Esophagus mucosa (tissue), 1 donor: Measurements from ENCODE around the gene RNF103. TPM values are rescaled to one million over a fixed set of nuclear protein-coding genes. Genes with fewer than 3 reads are reported as not detected.
A peak's percentile ranks its signal among the peaks of the same experiment; 100 is the strongest.
"Not testable (repeated sequence)": the region's sequence is repeated elsewhere in the genome, so short reads cannot be mapped to it uniquely, and the experiment has no call there.

Experiments
- ATAC-seq: fragments of 200-7000 bp; cut with Tn5 transposase; one replicate; pipeline ENCODE4 v1.9.1; 2020
- total RNA-seq: library from RNA; stranded (reverse); gene quantifications from one replicate; pipeline ENCODE4 v1.2.4, GENCODE V29; 2023
- donor health status: DM: yes; HTN: yes; CAD: no.

The RNF103 gene, protein sequence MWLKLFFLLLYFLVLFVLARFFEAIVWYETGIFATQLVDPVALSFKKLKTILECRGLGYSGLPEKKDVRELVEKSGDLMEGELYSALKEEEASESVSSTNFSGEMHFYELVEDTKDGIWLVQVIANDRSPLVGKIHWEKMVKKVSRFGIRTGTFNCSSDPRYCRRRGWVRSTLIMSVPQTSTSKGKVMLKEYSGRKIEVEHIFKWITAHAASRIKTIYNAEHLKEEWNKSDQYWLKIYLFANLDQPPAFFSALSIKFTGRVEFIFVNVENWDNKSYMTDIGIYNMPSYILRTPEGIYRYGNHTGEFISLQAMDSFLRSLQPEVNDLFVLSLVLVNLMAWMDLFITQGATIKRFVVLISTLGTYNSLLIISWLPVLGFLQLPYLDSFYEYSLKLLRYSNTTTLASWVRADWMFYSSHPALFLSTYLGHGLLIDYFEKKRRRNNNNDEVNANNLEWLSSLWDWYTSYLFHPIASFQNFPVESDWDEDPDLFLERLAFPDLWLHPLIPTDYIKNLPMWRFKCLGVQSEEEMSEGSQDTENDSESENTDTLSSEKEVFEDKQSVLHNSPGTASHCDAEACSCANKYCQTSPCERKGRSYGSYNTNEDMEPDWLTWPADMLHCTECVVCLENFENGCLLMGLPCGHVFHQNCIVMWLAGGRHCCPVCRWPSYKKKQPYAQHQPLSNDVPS
- total RNA-seq, result 12.6 TPM

- ATAC-seq, result peak; percentile 94
These were observed at the start of gene RNF103 for GRCh38 chr2:86623494-86624266. TSS of gene RNF103 (minus strand) at chr2:86623865. CDS start at chr2:86622886, 979 bp downstream.

DNA sequence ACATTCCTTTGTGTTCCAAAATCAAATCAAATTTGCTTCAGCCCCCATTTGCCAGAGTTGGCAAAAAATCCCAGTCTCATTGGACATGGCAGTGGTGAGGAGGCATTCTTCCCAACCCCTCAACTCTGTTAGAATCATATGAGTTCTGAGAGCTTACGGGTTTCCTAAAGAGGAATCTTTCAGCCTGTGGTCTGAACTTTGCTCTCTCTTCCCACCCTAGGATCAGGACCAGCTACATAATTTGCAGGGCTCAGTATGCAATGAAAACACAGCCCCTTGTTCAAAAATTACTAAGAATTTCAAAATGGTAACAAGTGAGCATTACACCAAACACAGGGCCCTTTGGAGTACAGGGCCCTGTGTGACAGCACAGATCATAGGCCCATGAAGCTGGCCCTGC lies 49.3 kb upstream of the RNF103 start:
- ATAC-seq, result no peak

- ATAC-seq, result no peak
These were observed 48.4 kb upstream of the RNF103 start for GRCh38 chr2:86672027-86672545.

DNA sequence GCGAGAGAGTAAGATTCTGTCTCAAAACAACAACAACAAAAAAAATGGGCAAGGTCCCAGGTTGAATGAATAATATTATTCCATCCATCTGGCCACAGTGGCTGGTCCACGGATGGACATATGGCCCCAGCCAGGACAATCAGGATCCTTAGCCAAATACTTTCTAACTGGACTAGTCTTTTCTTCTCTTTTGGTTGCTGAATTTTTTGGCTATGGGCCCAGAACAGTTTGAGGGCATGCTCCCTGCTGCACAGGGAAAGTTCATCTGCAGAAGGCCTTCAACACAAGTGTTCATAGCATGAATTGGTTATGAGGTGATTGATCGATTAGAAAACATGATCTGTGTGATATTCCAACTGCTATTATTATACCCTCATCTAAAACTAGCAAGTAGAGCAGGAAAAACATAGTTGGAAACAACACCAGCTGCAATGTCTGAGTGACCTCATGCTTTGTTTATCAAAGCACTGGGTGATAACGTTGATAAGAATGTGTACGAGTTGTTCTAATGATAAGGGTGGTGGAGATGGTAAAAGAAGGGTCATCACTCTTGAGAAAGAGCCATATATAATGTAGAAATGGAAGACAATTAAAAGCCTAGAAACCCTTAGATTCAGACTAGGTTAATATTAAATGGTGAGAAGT lies 47.8 kb upstream of the RNF103 start:
- ATAC-seq, result no peak

DNA sequence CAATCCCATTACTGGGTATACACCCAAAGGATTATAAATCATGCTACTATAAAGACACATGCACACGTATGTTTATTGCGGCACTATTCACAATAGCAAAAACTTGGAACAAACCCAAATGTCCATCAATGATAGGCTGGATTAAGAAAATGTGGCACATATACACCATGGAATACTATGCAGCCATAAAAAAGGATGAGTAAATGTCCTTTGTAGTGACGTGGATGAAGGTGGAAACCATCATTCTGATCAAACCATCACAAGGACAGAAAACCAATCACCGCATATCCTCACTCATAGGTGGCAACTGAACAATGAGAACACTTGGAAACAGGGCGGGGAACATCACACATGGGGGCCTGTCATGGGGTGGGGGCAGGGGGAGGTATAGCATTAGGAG lies 45.7 kb upstream of the RNF103 start:
- ATAC-seq, result not testable (repeated sequence)

- no peak for ATAC-seq
These were observed 37.7 kb upstream of the RNF103 start for GRCh38 chr2:86661333-86661732.

DNA sequence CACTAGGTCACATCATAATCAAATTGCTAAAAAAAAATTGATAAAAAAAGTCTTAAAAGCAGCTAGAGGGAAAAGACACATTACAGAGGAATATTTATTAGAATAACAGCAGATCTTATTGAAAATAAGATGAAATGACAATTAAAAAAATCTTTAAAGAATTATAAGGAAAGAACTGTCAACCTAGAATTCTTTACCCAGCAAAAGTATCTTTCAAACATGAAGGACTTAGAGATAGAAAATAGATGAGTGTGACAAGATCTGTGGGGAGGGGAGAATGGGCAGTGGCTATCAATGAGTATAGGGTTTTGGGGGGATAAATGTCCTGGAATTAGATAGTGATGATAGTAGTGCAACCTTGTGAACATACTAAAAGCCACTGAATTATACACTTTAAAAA lies 26.5 kb upstream of the RNF103 start:
- no peak for ATAC-seq

- ATAC-seq, result no peak
These were observed 25.7 kb upstream of the RNF103 start for GRCh38 chr2:86649119-86649947.

DNA sequence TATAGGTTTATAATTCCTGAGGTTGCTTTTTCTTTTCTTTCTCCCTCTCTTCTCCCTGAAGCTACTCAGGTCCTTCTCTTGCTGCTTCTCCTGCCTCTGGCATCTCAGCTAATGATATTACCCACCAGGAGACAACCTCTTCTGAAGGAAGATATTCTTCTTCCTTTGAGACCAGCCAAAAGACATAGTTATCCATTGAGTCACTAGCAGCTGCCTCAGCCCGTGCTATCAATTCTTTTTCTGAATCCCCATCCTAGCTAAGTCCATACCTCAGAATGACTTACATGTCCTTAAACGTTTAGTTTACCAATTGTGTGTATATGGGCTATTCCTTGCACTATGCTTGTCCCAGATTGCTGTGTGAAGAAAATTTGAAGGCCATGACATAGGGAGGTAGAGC lies 25.0 kb upstream of the RNF103 start:
- no peak for ATAC-seq

DNA sequence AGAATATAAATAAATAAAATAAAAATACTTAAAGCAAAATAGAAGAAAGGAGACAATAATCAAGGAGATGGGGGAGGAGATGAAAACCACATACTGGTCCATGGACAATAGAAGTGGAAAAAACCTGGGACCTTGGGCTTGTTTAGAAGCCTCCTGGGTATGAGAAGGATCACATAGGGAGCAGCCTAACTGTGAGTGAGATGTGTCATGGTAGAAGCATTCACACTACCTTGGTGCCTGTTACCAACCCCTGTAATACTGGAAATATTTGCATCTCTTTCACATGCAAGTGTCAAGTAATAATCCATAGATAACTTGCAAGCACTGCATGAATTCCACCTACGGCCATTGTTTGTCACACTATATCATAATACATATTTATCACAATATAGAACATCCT lies 23.2 kb upstream of the RNF103 start:
- peak; percentile 73 for ATAC-seq

GRCh38 chr2:86646329-86646728 lies 22.7 kb upstream of the RNF103 start:
- peak; percentile 92 for ATAC-seq

GRCh38 chr2:86645752-86646151 lies 22.1 kb upstream of the RNF103 start:
- peak; percentile 75 for ATAC-seq

- ATAC-seq, result no peak
These were observed 15.0 kb upstream of the RNF103 start for GRCh38 chr2:86638712-86639111.

DNA sequence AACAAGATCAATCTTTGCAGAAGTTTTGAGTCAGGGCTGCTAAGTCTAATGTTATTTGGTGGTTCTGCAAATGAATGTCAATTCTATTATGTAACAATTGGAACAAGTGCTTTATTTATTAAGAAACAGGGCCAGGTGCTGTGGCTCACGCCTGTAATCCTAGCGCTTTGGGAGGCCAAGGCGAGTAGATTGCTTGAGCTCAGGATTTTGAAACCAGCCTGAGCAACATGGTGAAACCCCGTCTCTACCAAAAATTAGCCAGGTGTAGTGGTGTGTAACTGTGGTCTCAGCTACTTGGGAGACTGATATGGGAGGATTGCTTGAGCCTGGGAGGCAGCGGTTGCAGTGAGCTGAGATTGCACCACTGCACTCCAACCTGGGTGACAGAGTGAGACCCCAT lies 13.2 kb upstream of the RNF103 start:
- ATAC-seq, result no peak

DNA sequence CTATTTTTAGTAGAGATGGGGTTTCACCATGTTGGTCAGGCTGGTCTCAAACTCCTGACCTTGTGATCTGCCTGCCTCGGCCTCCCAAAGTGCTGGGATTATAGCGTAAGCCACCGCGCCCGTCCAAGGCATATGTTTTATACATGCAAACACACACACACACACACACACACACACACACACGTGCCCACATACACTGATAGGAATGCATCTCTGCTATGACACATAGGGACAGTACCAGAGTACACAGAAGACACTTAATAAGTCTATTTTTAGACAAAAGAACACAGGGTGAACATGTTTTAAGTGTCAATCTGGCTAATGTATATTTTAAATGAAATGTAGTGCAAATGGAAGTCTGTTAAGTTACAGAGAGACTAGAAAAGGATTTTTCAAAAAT lies 10.7 kb upstream of the RNF103 start:
- ATAC-seq, result no peak

- peak; percentile 17 for ATAC-seq
These were observed 9.5 kb upstream of the RNF103 start for GRCh38 chr2:86633155-86633651.

DNA sequence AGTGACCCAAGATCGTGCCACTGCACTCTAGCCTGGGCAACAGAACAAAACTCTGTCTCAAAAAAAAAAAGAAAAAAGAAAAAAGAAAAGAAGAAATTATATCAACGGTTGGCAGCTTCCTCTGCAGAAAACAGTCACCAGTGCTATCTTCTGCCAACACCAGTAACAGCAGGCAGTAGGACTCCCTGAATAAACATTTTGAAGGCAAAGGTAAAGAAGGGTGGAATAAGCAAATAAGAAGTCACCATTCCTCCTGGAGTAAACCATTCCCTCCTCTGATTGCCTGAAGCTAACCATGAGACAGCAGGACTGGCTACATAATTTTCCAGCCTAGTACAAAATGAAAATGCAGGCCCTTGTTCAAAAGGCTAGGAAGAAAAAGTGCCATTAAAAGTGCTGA lies 9.0 kb upstream of the RNF103 start:
- ATAC-seq, result no peak

- peak; percentile 15 for ATAC-seq
These were observed 8.3 kb upstream of the RNF103 start for GRCh38 chr2:86631846-86632485.

GRCh38 chr2:86628091-86628522 lies 4.4 kb upstream of the RNF103 start:
- ATAC-seq, result no peak

DNA sequence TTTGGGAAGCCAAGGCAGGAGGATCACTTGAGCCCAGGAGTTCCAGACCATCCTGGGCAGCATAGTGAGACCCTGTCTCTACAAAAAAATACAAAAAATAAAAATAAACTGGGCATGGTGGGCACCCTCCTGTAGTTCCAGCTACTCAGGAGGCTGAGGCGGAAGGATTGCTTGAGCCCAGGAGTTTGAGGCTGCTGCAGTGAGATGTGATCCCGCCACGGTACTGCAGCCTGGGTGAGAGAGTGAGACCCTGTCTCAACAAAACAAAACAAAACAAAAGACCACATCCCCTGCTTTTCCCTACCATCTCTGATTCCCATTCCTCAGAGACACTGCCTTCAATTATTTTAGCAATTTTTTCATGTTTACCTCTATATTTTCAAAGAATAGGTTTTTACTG lies 3.9 kb upstream of the RNF103 start:
- ATAC-seq, result no peak

- ATAC-seq, result no peak
These were observed 1.4 kb upstream of the RNF103 start for GRCh38 chr2:86625096-86625495.
